GM13976 (cell line): ENCODE data around the gene SLC12A7.

ENCODE experiments used
- DNase-seq: peaks from one replicate; pipeline ENCODE4 v3.0.0; 2012; ENCODE audit warnings: low spot score
- CTCF ChIP-seq: IDR thresholded peaks from 2 replicates; pipeline ENCODE4 v1.5.1; 2012; ENCODE audit warnings: borderline replicate concordance, mild to moderate bottlenecking; ENCODE audit not compliant: insufficient read depth; ENCODE audit errors: extremely low read depth, missing control alignments, control extremely low read depth
- in situ Hi-C: fragments of 300-500 bp; cut with MboI; formaldehyde crosslinking; loops from one replicate; pipeline ENCODE4 v1.12.0; 2022; ENCODE audit warnings: low sequenced_read_pairs, mixed read lengths, inconsistent platforms; ENCODE audit not compliant: unreplicated experiment

Gene SLC12A7

GRCh38 chr5:1119312-1119831 lies 7.5 kb upstream of the SLC12A7 start:
- no peak for TF ChIP-seq CTCF
- in situ Hi-C loops: no loop called here
- DNase-seq: no peak

- DNase-seq: no peak
- in situ Hi-C loops: no loop called here
- no peak for TF ChIP-seq CTCF
Observed at GRCh38 chr5:1118738-1119137, 6.9 kb upstream of the SLC12A7 start.

- in situ Hi-C loops: no loop called here
- DNase-seq: no peak
- no peak for TF ChIP-seq CTCF
Observed at GRCh38 chr5:1118231-1118698, 6.4 kb upstream of the SLC12A7 start.

- DNase-seq: no peak
- in situ Hi-C loops: no loop called here
- no peak for TF ChIP-seq CTCF
Observed at GRCh38 chr5:1116977-1117376, 5.1 kb upstream of the SLC12A7 start.

- in situ Hi-C loops: no loop called here
- TF ChIP-seq CTCF: no peak
- no peak for DNase-seq
Observed at GRCh38 chr5:1116109-1116740, 4.4 kb upstream of the SLC12A7 start.

- no peak for DNase-seq
- in situ Hi-C loops: no loop called here
- no peak for TF ChIP-seq CTCF
Observed at GRCh38 chr5:1115123-1115815, 3.4 kb upstream of the SLC12A7 start.
